H9 (cell line): ENCODE data around the gene TUBGCP5. TPM values are rescaled to one million over a fixed set of nuclear protein-coding genes. Genes with fewer than 3 reads are reported as not detected.
"Not testable (repeated sequence)": the region's sequence is repeated elsewhere in the genome, so short reads cannot be mapped to it uniquely, and the experiment has no call there.

Experiments used
- DNase-seq: peaks from one replicate; pipeline ENCODE4 v3.0.0-alpha.2; 2017
- H2AFZ ChIP-seq: one replicate; pipeline ENCODE4 v1.6.1; 2013; ENCODE audit warnings: mild to moderate bottlenecking, low read length, control low read depth, moderate library complexity
- H2AK5ac ChIP-seq: 2 replicates; pipeline ENCODE4 v1.6.1; 2013; ENCODE audit warnings: low read length, control low read depth, mixed read lengths; ENCODE audit not compliant: insufficient read length
- H2BK120ac ChIP-seq: one replicate; pipeline ENCODE4 v1.6.1; 2013; ENCODE audit warnings: low read depth, mild to moderate bottlenecking, low read length, control low read depth, inconsistent platforms; ENCODE audit not compliant: poor library complexity, severe bottlenecking
- H2BK12ac ChIP-seq: 2 replicates; pipeline ENCODE4 v1.6.1; 2013; ENCODE audit warnings: low read length, control low read depth, mixed read lengths, low read depth; ENCODE audit not compliant: insufficient read length
- H2BK15ac ChIP-seq: 2 replicates; pipeline ENCODE4 v1.6.1; 2013; ENCODE audit warnings: low read depth, low read length, control low read depth
- H2BK20ac ChIP-seq: one replicate; pipeline ENCODE4 v1.6.1; 2013; ENCODE audit warnings: low read depth, mild to moderate bottlenecking, low read length, control low read depth, inconsistent platforms; ENCODE audit not compliant: poor library complexity, severe bottlenecking
- H2BK5ac ChIP-seq: 2 replicates; pipeline ENCODE4 v1.6.1; 2013; ENCODE audit warnings: low read length, control low read depth, mixed read lengths; ENCODE audit not compliant: insufficient read length
- H3K14ac ChIP-seq: 2 replicates; pipeline ENCODE4 v1.6.1; 2013; ENCODE audit warnings: low read length, control low read depth; ENCODE audit not compliant: insufficient read depth
- H3K18ac ChIP-seq: 2 replicates; pipeline ENCODE4 v1.6.1; 2013; ENCODE audit warnings: low read depth, mild to moderate bottlenecking, mixed read lengths, low read length, control low read depth; ENCODE audit not compliant: insufficient read length
- H3K23ac ChIP-seq: 2 replicates; pipeline ENCODE4 v1.6.1; 2013; ENCODE audit warnings: low read length, control low read depth, mixed read lengths, low read depth; ENCODE audit not compliant: insufficient read length
- H3K23me2 ChIP-seq: 2 replicates; pipeline ENCODE4 v1.6.1; 2013; ENCODE audit warnings: low read depth, mild to moderate bottlenecking, mixed read lengths, low read length, control low read depth; ENCODE audit not compliant: insufficient read length, poor library complexity, severe bottlenecking
- H3K27ac ChIP-seq: 2 replicates; pipeline ENCODE4 v1.5.1; 2013; ENCODE audit warnings: low read length, control low read depth, mixed read lengths, low read depth; ENCODE audit not compliant: insufficient read length
- H3K27me3 ChIP-seq: 2 replicates; pipeline ENCODE4 v1.6.1; 2013; ENCODE audit warnings: low read length, control low read depth, inconsistent platforms; ENCODE audit not compliant: insufficient read depth
- H3K4ac ChIP-seq: 2 replicates; pipeline ENCODE4 v1.6.1; 2013; ENCODE audit warnings: low read depth, mild to moderate bottlenecking, control low read depth, inconsistent platforms, low read length, moderate library complexity
- H3K4me1 ChIP-seq: 2 replicates; pipeline ENCODE4 v1.6.1; 2013; ENCODE audit warnings: low read length, control low read depth, inconsistent platforms; ENCODE audit not compliant: insufficient read depth
- H3K4me2 ChIP-seq: 2 replicates; pipeline ENCODE4 v1.6.1; 2013; ENCODE audit warnings: low read length, control low read depth, mixed read lengths; ENCODE audit not compliant: insufficient read length, insufficient read depth
- H3K56ac ChIP-seq: 2 replicates; pipeline ENCODE4 v1.6.1; 2013; ENCODE audit warnings: low read depth, mild to moderate bottlenecking, mixed read lengths, low read length, control low read depth; ENCODE audit not compliant: insufficient read length
- H3K79me1 ChIP-seq: 2 replicates; pipeline ENCODE4 v1.6.1; 2013; ENCODE audit warnings: low read depth, mild to moderate bottlenecking, moderate library complexity, low read length, control low read depth, inconsistent platforms; ENCODE audit not compliant: insufficient read depth, poor library complexity, severe bottlenecking
- H3K79me2 ChIP-seq: 2 replicates; pipeline ENCODE4 v1.6.1; 2013; ENCODE audit warnings: low read length, control low read depth, inconsistent platforms; ENCODE audit not compliant: insufficient read depth
- H3K9ac ChIP-seq: 2 replicates; pipeline ENCODE4 v1.6.1; 2013; ENCODE audit warnings: low read length, control low read depth, mixed read lengths; ENCODE audit not compliant: insufficient read length; ENCODE audit errors: extremely low read depth
- H3K9me3 ChIP-seq: one replicate; pipeline ENCODE4 v1.6.1; 2013; ENCODE audit warnings: low read depth, low read length, inconsistent platforms; ENCODE audit not compliant: control insufficient read depth
- H3T11ph ChIP-seq: one replicate; pipeline ENCODE4 v1.6.1; 2013; ENCODE audit warnings: mild to moderate bottlenecking, low read length, control low read depth, inconsistent platforms
- H4K20me1 ChIP-seq: one replicate; pipeline ENCODE4 v1.6.1; 2013; ENCODE audit not compliant: control insufficient read depth, insufficient read length, insufficient read depth
- H4K5ac ChIP-seq: 2 replicates; pipeline ENCODE4 v1.6.1; 2013; ENCODE audit warnings: low read depth, mild to moderate bottlenecking, mixed read lengths, low read length, control low read depth; ENCODE audit not compliant: insufficient read length
- H4K8ac ChIP-seq: replicated peaks from 2 replicates; pipeline ENCODE4 v1.6.1; 2013; ENCODE audit warnings: low read length, control low read depth, mixed read lengths, low read depth; ENCODE audit not compliant: insufficient read length
- H4K91ac ChIP-seq: 2 replicates; pipeline ENCODE4 v1.6.1; 2013; ENCODE audit warnings: low read depth, mild to moderate bottlenecking, moderate library complexity, mixed read lengths, low read length, control low read depth; ENCODE audit not compliant: insufficient read length
- H3K27ac Mint-ChIP-seq, 3 experiments: 2 replicates in 2 of 3; 3 replicates in 1 of 3; pipeline ENCODE4 v1.8.0; 2020 to 2021; ENCODE audit warnings: mixed read lengths in 3 of 3, mild to moderate bottlenecking in 1 of 3, moderate library complexity in 1 of 3
- H3K27me3 Mint-ChIP-seq: 2 replicates; pipeline ENCODE4 v1.8.0; 2021; ENCODE audit warnings: low read depth, mild to moderate bottlenecking, moderate library complexity, mixed read lengths
- H3K36me3 Mint-ChIP-seq, 3 experiments: 2 replicates in 2 of 3; 3 replicates in 1 of 3; pipeline ENCODE4 v1.8.0; 2020 to 2021; ENCODE audit warnings: low read depth in 3 of 3, mixed read lengths in 3 of 3; ENCODE audit not compliant: insufficient read depth in 1 of 3
- H3K4me1 Mint-ChIP-seq, 2 experiments: 2 replicates each; pipeline ENCODE4 v1.8.0; 2020; ENCODE audit warnings: mixed read lengths in 2 of 2
- H3K4me3 Mint-ChIP-seq, 2 experiments: 2 replicates in 1 of 2; 3 replicates in 1 of 2; pipeline ENCODE4 v1.8.0; 2020 to 2021; ENCODE audit warnings: mild to moderate bottlenecking in 2 of 2, mixed read lengths in 2 of 2, moderate library complexity in 1 of 2
- H3K9me3 Mint-ChIP-seq, 2 experiments: 2 replicates in 1 of 2; 3 replicates in 1 of 2; pipeline ENCODE4 v1.8.0; 2020; ENCODE audit warnings: mild to moderate bottlenecking in 2 of 2, mixed read lengths in 2 of 2, moderate library complexity in 1 of 2
- WGBS: extraction: QIAGEN DNeasy Blood & Tissue Kit; methylation state at CpG from one replicate; pipeline ENCODE4 v1.1.7; 2013; ENCODE audit warnings: missing lambda C conversion rate, low lambda C conversion rate, mixed read lengths; ENCODE audit not compliant: insufficient read length; ENCODE audit errors: extremely low coverage; 5-methylcytosine and 5-hydroxymethylcytosine counted together
- total RNA-seq: library from RNA; stranded (reverse); gene quantifications from 2 replicates; pipeline ENCODE4 v1.2.1, GENCODE V29; 2021
- TF ChIP-seq, protein P1 (sequence below): fragments of 200-600 bp; sonication (generic); conservative IDR thresholded peaks from 3 replicates; pipeline ENCODE4 v1.8.0; 2021; ENCODE audit warnings: antibody characterized with exemption, mild to moderate bottlenecking

Gene TUBGCP5
- total RNA-seq, 1 experiment from 2014 or later = 15.3 TPM

DNA sequence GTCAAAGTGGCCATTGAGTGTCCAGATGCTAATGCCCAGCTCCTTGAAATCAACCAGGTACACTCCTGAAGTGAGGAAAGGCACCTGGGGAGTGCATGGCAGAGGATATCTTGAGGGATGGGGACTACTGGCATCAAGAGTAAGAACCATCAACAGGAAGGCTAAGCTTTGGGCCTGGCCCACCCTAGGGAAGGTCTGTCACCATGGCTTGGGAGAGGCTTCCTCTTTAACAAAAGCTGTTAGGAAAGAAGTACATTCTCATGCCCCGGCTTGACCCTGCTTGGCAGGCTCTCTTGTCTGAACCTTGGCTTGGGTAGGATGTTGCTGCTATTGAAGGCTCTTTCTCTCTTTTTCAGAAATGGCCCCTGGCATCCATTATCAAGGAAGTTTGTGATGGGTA is 43.7 kb upstream of the TUBGCP5 start:
- no peaks in the 10 kb centered on the region for H3K79me1 ChIP-seq
- H3K14ac ChIP-seq = no peak overlapping the region
- H3K4me1 Mint-ChIP-seq = no peaks in the 10 kb centered on the region
- no peak overlapping the region for H3K27ac Mint-ChIP-seq
- no peaks in the 10 kb centered on the region for H3K27me3 ChIP-seq
- no peak for DNase-seq
- TF ChIP-seq, protein P1, sequence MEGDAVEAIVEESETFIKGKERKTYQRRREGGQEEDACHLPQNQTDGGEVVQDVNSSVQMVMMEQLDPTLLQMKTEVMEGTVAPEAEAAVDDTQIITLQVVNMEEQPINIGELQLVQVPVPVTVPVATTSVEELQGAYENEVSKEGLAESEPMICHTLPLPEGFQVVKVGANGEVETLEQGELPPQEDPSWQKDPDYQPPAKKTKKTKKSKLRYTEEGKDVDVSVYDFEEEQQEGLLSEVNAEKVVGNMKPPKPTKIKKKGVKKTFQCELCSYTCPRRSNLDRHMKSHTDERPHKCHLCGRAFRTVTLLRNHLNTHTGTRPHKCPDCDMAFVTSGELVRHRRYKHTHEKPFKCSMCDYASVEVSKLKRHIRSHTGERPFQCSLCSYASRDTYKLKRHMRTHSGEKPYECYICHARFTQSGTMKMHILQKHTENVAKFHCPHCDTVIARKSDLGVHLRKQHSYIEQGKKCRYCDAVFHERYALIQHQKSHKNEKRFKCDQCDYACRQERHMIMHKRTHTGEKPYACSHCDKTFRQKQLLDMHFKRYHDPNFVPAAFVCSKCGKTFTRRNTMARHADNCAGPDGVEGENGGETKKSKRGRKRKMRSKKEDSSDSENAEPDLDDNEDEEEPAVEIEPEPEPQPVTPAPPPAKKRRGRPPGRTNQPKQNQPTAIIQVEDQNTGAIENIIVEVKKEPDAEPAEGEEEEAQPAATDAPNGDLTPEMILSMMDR = no peak
- no peak overlapping the region for H4K91ac ChIP-seq
- no peak overlapping the region for H2BK20ac ChIP-seq
- no peak overlapping the region for H3K4ac ChIP-seq
- H3K23ac ChIP-seq = no peak overlapping the region
- H3K56ac ChIP-seq = no peak overlapping the region
- no peak overlapping the region for H3K27ac ChIP-seq
- no peaks in the 10 kb centered on the region for H3K4me1 ChIP-seq
- H3T11ph ChIP-seq = no peak overlapping the region
- H3K9ac ChIP-seq = no peak overlapping the region
- peaks cover 45 to 59% of the 10 kb centered on the region in 2 experiments for H3K9me3 Mint-ChIP-seq
- no peak overlapping the region for H3K4me2 ChIP-seq
- H3K79me2 ChIP-seq = no peaks in the 10 kb centered on the region
- no peak overlapping the region for H2BK5ac ChIP-seq
- no peak overlapping the region for H2AK5ac ChIP-seq
- H3K18ac ChIP-seq = no peak overlapping the region
- no peak overlapping the region; the same call in 1 of the 2 replicates for H2BK15ac ChIP-seq
- no peaks in the 10 kb centered on the region for H3K23me2 ChIP-seq
- H2BK120ac ChIP-seq = no peak overlapping the region
- no peak overlapping the region for H4K8ac ChIP-seq
- no peak overlapping the region for H3K4me3 Mint-ChIP-seq
- H3K27me3 Mint-ChIP-seq = peaks cover 1% of the 10 kb centered on the region
- no peak overlapping the region for H2BK12ac ChIP-seq
- H3K9me3 ChIP-seq = peaks cover 7% of the 10 kb centered on the region
- no peak overlapping the region for H4K5ac ChIP-seq
- peaks cover 0 to 1% (median 0%) of the 10 kb centered on the region in 3 experiments; a peak in 1 of 7 replicates for H3K36me3 Mint-ChIP-seq
- no peak overlapping the region for H2AFZ ChIP-seq
- WGBS = no CpG with 5 or more reads among the region's 1 CpG
- H4K20me1 ChIP-seq = no peaks in the 10 kb centered on the region

DNA sequence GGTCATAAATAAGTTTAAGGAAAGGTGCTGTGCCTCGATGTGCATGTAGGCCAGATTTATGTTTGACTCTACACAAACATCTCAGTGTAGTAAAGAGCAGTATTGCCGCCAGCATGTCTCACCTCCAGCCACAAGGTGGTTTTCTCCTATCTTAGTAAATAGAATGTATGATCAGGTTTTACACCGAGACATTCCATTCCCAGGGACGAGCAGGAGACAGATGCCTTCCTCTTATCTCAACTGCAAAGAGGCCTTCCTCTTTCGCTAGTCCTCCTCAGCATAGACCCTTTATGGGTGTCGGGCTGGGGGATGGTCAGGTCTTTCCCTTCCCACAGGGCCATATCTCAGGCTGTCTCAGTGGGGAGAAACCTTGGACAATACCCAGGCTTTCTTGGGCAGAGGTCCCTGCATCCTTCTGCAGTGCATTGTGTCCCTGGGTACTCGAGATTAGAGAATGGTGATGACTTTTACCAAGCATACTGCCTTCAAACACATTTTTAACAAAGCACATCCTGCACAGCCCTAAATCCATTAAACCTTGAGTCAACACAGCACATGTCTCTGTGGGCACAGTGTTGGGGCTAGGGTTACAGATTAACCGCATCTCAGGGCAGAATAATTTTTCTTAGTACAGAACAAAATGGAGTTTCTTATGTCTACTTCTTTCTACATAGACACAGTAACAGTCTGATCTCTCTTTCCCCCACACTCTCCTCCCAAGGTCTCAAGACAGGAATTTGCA is 42.8 kb upstream of the TUBGCP5 start:
- H2BK120ac ChIP-seq, H4K5ac ChIP-seq, H3K56ac ChIP-seq, DNase-seq, H4K20me1 ChIP-seq, H3K9me3 ChIP-seq, H3K36me3 Mint-ChIP-seq, H3K4me3 Mint-ChIP-seq, H3K18ac ChIP-seq, H3T11ph ChIP-seq, H4K91ac ChIP-seq, H3K79me1 ChIP-seq, H3K9ac ChIP-seq, H2BK20ac ChIP-seq, H4K8ac ChIP-seq, H3K79me2 ChIP-seq, H3K4ac ChIP-seq, H3K4me1 Mint-ChIP-seq, H2BK12ac ChIP-seq, H3K23ac ChIP-seq, H2BK5ac ChIP-seq, H3K14ac ChIP-seq, H3K4me1 ChIP-seq, H3K27me3 ChIP-seq, H2AFZ ChIP-seq, H3K4me2 ChIP-seq, H2AK5ac ChIP-seq, H3K23me2 ChIP-seq, H3K27ac ChIP-seq, H3K27me3 Mint-ChIP-seq, H2BK15ac ChIP-seq, H3K27ac Mint-ChIP-seq: not testable (repeated sequence)
- H3K9me3 Mint-ChIP-seq = peaks cover 53 to 67% of the 10 kb centered on the region in 2 experiments
- WGBS = no CpG with 5 or more reads among the region's 8 CpGs
